Jurkat, Clone E6-1 (cell line): Measurements from ENCODE around the gene SLIT1.
A peak's percentile ranks its signal among the peaks of the same experiment; 100 is the strongest.

Experiments used
- DNase-seq: peaks from one replicate; pipeline ENCODE4 v3.0.0-alpha.2; 2011; ENCODE audit warnings: low read depth, low spot score
- H3K4me3 ChIP-seq: 2 replicates; pipeline ENCODE4 v1.5.1; 2011; ENCODE audit warnings: mild to moderate bottlenecking, low read length, control low read depth, moderate library complexity

Gene SLIT1

DNA sequence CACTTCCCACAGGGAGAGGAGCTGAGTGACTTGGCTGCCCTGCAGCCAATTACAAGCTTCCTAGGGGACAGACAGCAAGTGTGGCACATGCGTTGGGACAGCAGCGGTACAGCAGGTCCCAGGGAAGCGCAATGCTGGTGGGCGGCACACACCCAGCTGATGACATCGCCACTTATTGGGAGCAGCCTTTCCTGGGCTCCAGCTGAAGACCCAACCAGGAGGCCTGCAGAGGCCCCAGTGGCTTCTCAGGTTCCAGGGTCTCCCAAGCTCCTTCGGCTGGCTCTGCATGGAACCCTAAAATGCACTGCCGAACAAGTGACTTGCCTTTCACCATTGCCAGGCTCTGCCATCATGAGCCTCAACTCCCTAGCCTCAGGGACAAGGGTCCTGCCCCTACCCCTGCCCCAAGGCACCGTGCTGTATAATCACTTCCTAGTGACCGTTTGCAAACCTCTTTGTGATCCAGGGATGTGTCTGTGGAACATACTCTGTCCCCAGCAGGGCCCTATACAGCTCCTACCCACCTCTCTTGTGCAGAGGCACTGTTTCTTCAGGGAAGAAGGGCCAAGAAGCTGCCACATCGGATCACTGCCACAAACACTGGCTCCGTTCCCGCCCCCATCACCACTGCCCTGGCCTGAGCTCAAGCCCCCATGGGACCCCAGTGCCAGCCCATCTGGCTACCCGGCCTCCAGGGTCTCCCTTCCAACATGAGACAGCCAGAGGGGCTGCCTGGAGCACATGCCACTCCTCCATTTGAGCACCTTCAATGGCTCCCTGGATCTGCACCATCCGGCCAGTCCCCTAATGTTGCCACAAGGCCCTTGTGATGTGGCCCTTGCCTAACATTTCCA lies 19.3 kb upstream of the SLIT1 start:
- no peak overlapping the region for H3K4me3 ChIP-seq
- no peak for DNase-seq

DNA sequence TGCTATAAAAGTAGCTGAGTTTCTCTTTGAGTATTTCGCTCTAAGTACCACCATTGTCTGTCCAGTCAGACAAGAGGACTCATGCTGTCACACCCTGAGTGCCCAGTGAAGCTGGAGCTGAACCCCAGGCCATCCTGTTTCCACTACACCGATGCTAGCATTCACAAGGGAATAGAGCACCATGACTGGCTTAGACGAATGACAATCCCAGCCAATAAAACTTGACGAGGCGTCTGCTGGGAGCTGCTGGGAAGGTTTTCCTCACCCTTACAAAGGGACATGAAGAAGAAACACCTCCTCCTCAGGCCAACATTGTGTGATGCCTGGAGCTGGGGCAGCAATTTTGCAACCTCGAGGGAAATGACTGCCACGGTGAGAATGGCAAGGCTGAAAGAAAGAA lies 17.5 kb upstream of the SLIT1 start:
- DNase-seq = no peak
- no peak overlapping the region for H3K4me3 ChIP-seq

- peak; percentile 79 for DNase-seq
- no peak overlapping the region for H3K4me3 ChIP-seq
Measured at GRCh38 chr10:97200616-97201015, 14.9 kb upstream of the SLIT1 start.

GRCh38 chr10:97199152-97199551 lies 13.4 kb upstream of the SLIT1 start:
- no peak overlapping the region for H3K4me3 ChIP-seq
- peak; percentile 55 for DNase-seq

DNA sequence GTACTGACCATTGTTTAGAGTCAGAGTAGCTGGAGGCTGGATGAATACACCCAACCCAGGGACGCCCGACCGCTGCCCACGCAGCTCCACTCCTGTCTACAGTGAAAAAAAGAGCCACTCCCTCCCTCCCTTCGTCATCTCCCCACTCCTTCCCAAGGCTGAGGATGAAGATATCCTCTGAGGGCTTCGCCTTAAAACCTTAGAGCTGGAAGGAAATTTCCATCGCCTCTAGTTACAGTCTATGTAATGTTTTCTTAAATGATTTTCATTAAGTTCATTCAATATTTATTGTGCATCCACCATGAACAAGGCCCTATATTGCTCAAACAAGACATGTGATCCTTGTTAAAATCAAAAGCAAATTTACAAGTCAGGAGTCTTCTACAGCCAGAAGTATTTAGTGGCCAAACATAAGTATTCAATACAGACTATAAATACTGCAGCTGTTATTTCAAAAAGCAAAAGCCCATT lies 11.3 kb upstream of the SLIT1 start:
- H3K4me3 ChIP-seq = peak overlapping the region; percentile 63
- no peak for DNase-seq

GRCh38 chr10:97196223-97197029 lies 10.7 kb upstream of the SLIT1 start:
- peak; percentile 87 for DNase-seq
- peak overlapping the region; percentile 63 for H3K4me3 ChIP-seq

DNA sequence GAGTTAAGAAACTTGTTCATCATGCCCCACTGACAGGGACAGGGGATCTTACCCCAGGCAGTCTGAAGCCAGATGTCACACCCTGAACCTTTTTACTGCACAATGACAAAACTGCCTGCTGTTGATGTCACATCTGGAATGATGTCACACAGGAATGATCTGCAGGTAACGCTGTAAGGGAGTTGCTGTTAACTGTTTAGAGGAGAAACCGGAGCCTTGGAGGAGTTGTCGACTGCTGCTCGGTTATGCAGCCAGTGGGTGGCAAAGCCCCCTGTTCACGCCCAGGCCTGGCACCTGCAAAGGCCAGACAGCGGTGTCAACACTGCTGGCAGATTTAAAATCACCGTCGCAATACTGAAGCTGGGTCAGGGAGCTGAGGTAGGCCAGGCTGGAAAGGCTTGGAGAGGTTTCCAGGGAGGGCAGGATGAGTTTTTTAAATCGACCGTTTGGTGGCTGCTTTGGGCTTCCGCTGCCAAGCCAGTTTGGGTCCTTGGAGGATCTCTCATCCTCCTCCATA lies 10.0 kb upstream of the SLIT1 start:
- peak overlapping the region; percentile 63 for H3K4me3 ChIP-seq

GRCh38 chr10:97192952-97193435 lies 7.2 kb upstream of the SLIT1 start:
- H3K4me3 ChIP-seq = no peak overlapping the region
- DNase-seq = no peak

More for the DNA sequence above, 10.0 kb upstream of the SLIT1 start:
- no peak for DNase-seq

DNA sequence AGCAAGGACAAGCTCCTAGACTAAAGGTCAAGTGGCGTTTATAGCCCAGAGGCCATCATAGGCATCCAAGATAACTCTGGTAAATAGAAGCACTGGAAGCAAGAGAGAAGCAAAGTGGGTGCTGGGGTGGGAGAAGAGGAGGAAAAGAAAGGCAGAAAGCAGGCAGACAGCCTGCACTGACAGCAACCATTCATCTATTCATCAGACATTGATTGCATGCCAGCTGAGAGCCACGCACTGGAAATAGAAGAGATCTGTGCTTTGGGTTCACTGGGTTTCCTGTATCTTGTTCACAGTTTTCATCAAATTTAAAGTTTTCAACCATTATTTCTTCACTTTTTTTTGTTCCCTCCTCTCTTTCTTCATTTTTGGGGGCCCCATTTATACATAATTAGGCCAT lies 4.7 kb upstream of the SLIT1 start:
- no peak for DNase-seq

DNA sequence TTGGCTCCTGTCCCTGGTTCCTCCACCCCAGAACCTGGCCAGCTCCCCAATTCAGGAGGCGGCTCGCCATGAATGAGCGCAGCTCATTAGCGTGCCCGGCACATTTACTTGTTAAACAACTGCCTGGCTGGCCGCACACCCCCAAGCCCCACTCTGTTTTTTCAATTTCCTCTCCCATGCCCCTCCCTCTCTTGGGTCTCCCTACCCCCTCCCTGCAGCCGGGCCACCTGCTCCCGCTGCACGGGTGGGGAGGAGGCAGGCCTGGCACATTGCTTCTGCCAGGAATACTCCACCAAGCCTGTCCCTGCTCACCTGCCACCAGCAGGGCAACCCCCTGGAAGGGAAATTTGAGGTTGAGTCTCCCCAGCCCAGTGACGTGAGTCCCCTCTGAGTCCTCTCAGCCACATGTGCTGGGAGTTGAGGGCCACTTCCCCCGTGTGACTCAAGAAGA lies 2.5 kb upstream of the SLIT1 start:
- peak; percentile 82 for DNase-seq
- peak overlapping the region; percentile 49 for H3K4me3 ChIP-seq

More for the DNA sequence above, 4.7 kb upstream of the SLIT1 start:
- no peak overlapping the region for H3K4me3 ChIP-seq

GRCh38 chr10:97186911-97187310 lies 1.2 kb upstream of the SLIT1 start:
- no peak for DNase-seq

DNA sequence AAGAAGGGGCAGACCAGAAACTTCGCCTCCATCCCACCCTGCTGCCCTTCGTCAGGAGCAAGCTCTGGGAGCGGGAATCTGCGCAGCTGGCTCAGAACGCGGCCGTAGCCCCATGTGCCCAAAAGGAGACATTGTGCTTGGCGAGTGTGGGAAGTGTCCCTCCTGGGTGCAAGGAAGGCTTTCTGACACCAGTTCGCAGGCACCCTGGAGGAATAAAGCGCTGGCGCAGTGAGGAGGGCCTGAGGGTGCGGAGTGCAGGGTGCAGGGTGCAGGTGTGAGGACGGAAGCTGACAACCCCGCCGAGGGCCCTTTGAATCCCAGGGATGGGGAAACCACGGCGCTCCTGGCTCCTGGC lies 811 bp downstream of the SLIT1 start:
- no peak for DNase-seq
- peak overlapping the region; percentile 89 for H3K4me3 ChIP-seq

More at GRCh38 chr10:97186911-97187310, 1.2 kb upstream of the SLIT1 start:
- no peak overlapping the region for H3K4me3 ChIP-seq

DNA sequence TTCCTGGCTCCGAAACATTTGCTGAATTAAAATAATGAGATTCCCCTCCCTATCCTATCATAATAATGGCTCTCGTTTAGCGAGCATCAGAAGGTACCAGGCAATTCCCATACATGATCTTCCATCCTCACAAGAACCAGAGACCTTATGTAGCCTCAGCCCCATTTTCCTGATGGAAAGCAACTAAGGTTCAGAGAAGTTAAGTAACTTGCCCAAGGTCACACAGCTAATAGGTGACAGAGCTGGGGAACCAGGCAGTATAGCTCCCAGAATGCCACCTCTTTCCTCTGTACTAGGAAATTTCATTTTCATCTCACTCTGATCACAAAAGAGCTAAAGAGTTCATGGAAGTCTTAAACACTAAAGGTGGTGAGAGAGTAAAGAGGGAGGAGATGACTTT lies 2.4 kb downstream of the SLIT1 start:
- peak overlapping the region; percentile 89 for H3K4me3 ChIP-seq
- no peak for DNase-seq

DNA sequence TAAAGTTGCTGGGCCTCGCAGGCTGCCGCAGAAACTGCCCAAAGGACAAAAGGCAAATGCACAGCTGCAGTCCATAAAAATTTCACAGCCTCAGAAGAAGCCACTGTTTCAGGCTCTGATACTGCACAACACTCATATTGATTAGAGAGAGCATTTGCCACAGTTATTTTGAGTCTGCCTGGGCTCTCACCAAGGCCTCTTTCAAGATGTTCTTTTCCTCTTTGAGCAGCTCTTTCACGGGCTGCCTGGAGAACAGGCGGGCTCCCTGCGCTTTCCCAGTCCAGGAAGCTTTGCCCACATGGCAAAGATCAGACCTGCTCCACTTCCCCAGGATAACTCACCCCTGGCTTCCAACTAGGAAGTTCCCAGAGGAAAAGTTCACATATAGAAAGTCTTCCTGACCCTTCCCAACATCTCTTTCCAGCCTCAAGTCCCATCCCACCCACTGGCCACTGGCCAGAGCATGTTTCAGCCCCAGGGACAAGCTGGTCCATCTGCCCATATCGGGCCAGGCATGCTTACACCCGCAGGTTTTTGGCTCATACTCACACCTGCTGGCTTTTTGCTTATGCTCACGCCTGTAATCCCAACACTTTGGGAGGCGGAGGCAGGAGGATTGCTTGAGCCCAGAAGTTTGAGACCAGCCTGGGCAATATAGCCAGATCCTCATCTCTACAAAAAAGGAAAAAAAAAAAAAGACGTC lies 3.3 kb downstream of the SLIT1 start:
- H3K4me3 ChIP-seq = no peak overlapping the region

GRCh38 chr10:97180986-97181385 lies 4.8 kb downstream of the SLIT1 start:
- DNase-seq = no peak
- H3K4me3 ChIP-seq = no peak overlapping the region

More for the DNA sequence above, 3.3 kb downstream of the SLIT1 start:
- DNase-seq = no peak

DNA sequence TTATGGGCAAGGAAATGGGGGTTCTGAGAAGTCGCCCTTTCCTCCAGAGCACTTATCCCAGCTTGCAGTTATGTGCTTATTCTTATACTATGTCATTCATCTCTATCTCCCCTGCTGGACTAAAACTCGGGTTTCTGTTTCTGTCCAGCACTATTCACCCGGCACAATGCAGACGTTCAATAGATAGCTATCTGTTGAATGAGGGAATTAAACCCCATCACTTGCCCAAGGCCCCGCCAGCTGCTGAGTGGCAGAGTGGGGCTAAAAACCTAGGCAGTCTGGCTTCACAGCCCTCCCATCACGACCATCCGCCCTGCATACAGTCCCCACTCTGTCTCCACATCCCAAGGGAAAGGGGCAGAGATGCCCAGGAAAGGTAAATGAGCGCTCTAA lies 5.4 kb downstream of the SLIT1 start:
- DNase-seq = no peak
- H3K4me3 ChIP-seq = no peak overlapping the region

GRCh38 chr10:97179731-97180362 lies 5.9 kb downstream of the SLIT1 start:
- no peak for DNase-seq
- H3K4me3 ChIP-seq = no peak overlapping the region

GRCh38 chr10:97179311-97179710 lies 6.4 kb downstream of the SLIT1 start:
- no peak overlapping the region for H3K4me3 ChIP-seq
- DNase-seq = no peak

- no peak overlapping the region for H3K4me3 ChIP-seq
- no peak for DNase-seq
Measured at GRCh38 chr10:97178074-97178473, 7.7 kb downstream of the SLIT1 start.
